ENCODE results near the gene NPAS3.

- TF ChIP-seq CTCF (IDR thresholded peaks at IDR 0.05; ENCODE audit: borderline replicate concordance, extremely low read depth, low read length, poor library complexity, severe bottlenecking) (no peak), EZH2 (IDR thresholded peaks at IDR 0.05; ENCODE audit: borderline replicate concordance, low read depth, low read length, severe bottlenecking) (no peak)
These were observed 494.7 kb downstream of the NPAS3 start for GRCh38 chr14:33433396-33433795.

Measured in DND-41 (cell line).